Bronchial epithelial cell (primary cell): ENCODE measurements around the gene ANO10. TPM values are rescaled to one million over a fixed set of nuclear protein-coding genes. Genes with fewer than 3 reads are reported as not detected.
"Not testable (repeated sequence)": the region's sequence is repeated elsewhere in the genome, so short reads cannot be mapped to it uniquely, and the experiment has no call there.

ENCODE experiments used
- DNase-seq: peaks from one replicate; pipeline ENCODE4 v3.0.0-alpha.2; 2010; ENCODE audit warnings: low read depth
- FAIRE-seq: peaks from 2 replicates; lab custom pipeline; 2011; peaks lifted over from hg19 to GRCh38; lab: Jason Lieb, UNC
- H3K27me3 ChIP-seq: 2 replicates; pipeline ENCODE4 v1.5.1; 2011; ENCODE audit warnings: low read length; ENCODE audit not compliant: control insufficient read depth, insufficient read depth
- H3K36me3 ChIP-seq: 2 replicates; pipeline ENCODE4 v1.5.1; 2011; ENCODE audit warnings: low read length; ENCODE audit not compliant: control insufficient read depth, insufficient read depth
- H3K4me3 ChIP-seq: 2 replicates; pipeline ENCODE4 v1.5.1; 2011; ENCODE audit warnings: mild to moderate bottlenecking, low read depth, low read length, control low read depth
- total RNA-seq: library from RNA; depleted of rRNA; stranded (reverse); fragments of >200 nt; gene quantifications from 2 replicates; pipeline ENCODE4 v1.2.1, GENCODE V29; 2014
- TF ChIP-seq, protein P1 (sequence below): IDR thresholded peaks from 2 replicates; pipeline ENCODE4 v1.5.1; 2011; ENCODE audit warnings: mild to moderate bottlenecking, moderate library complexity, low read length, control low read depth, inconsistent platforms; ENCODE audit not compliant: insufficient read depth, severe bottlenecking

Gene ANO10
- total RNA-seq, 1 donor from 2014 or later, result 25.8 TPM

DNA sequence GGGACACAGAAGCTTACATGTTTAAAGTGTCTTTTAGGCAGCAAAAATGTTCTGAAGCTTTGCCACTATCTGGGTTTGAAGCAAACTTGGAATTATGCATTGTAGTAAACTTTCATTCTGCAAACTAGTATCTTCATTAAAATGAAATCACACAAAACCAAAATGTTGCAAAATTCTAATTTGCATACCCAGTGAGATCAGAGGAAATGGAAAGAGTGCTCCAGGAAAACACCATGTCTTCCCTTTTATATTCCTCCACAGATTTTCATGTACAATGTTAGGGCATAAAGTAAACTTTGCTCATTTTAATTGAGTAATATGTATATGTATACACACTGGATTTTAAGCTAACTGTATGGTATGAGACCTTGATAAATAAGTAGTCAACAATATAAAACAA lies 23.9 kb downstream of the ANO10 start:
- Histone ChIP-seq H3K4me3 (no peak overlapping the region), H3K36me3 (no peaks in the 10 kb centered on the region), H3K27me3 (no peaks in the 10 kb centered on the region)
- TF ChIP-seq, protein P1, sequence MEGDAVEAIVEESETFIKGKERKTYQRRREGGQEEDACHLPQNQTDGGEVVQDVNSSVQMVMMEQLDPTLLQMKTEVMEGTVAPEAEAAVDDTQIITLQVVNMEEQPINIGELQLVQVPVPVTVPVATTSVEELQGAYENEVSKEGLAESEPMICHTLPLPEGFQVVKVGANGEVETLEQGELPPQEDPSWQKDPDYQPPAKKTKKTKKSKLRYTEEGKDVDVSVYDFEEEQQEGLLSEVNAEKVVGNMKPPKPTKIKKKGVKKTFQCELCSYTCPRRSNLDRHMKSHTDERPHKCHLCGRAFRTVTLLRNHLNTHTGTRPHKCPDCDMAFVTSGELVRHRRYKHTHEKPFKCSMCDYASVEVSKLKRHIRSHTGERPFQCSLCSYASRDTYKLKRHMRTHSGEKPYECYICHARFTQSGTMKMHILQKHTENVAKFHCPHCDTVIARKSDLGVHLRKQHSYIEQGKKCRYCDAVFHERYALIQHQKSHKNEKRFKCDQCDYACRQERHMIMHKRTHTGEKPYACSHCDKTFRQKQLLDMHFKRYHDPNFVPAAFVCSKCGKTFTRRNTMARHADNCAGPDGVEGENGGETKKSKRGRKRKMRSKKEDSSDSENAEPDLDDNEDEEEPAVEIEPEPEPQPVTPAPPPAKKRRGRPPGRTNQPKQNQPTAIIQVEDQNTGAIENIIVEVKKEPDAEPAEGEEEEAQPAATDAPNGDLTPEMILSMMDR, result no peak
- DNase-seq (no peak), FAIRE-seq (no peak)

DNA sequence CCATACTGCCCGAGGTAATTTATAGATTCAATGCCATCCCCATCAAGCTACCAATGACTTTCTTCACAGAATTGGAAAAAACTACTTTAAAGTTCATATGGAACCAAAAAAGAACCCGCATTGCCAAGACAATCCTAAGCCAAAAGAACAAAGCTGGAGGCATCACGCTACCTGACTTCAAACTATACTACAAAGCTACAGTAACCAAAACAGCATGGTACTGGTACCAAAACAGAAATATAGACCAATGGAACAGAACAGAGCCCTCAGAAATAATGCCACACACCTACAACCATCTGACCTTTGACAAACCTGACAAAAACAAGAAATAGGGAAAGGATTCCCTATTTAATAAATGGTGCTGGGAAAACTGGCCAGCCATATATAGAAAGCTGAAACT lies 25.6 kb downstream of the ANO10 start:
- not testable (repeated sequence) for FAIRE-seq, DNase-seq, H3K36me3 ChIP-seq, H3K27me3 ChIP-seq, H3K4me3 ChIP-seq

DNA sequence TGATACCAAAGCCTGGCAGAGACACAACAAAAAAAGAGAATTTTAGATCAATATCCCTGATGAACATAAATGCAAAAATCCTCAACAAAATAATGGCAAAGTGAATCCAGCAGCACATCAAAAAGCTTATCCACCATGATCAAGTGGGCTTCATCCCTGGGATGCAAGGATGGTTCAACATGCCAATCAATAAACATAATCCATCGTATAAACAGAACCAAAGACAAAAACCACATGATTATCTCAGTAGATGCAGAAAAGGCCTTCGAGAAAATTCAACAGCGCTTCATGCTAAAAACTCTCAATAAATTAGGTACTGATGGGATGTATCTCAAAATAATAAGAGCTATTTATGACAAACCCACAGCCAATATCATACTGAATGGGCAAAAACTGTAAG lies 26.5 kb downstream of the ANO10 start:
- H3K27me3 ChIP-seq, H3K36me3 ChIP-seq, FAIRE-seq, DNase-seq, H3K4me3 ChIP-seq: not testable (repeated sequence)

DNA sequence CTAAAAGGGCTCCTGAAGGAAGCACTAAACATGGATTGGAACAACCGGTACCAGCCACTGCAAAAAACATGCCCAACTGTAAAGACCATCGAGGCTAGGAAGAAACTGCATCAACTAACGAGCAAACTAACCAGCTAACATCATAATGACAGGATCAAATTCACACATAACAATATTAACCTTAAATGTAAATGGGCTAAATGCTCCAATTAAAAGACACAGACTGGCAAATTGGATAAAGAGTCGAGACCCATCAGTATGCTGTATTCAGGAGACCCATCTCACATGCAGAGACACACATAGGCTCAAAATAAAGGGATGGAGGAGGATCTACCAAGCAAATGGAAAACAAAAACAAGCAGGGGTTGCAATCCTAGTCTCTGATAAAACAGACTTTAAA lies 28.2 kb downstream of the ANO10 start:
- not testable (repeated sequence) for DNase-seq, H3K36me3 ChIP-seq, H3K27me3 ChIP-seq, FAIRE-seq, H3K4me3 ChIP-seq

DNA sequence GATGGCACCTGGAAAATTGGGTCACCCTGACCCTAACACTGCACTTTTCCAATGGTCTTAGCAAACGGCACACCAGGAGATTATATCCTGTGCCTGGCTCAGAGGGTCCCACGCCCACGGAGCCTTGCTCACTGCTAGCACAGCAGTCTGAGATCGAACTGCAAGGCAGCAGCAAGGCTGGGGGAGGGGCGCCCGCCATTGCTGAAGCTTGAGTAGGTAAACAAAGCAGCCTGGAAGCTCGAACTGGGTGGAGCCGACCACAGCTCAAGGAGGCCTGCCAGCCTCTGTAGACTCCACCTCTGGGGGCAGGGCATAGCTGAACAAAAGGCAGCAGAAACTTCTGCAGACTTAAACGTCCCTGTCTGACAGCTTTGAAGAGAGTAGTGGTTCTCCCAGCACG lies 29.9 kb downstream of the ANO10 start:
- not testable (repeated sequence) for DNase-seq, H3K36me3 ChIP-seq, H3K4me3 ChIP-seq, FAIRE-seq, H3K27me3 ChIP-seq

DNA sequence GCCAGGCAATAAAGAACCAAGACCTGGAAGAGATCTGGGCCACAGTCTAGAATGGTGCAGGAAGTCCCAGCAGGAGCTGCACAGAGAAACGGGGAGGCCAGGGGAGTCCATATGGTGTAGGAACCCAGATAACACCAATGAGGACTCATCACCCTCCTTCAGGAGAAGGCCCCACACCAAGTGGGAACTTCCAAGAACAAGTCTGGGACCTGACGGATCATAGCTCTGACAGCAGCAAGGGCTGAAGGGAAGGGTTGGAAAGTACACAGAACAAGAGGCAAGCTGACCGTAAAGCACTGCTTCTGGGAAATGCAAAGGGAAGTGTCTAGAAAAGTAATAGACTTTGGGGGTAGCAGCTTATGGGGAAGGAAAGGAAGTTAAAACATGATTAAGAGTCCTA lies 34.5 kb downstream of the ANO10 start:
- FAIRE-seq (peak; percentile 23), DNase-seq (no peak)
- Histone ChIP-seq H3K36me3 (peaks cover 2% of the 10 kb centered on the region), H3K4me3 (no peak overlapping the region), H3K27me3 (no peaks in the 10 kb centered on the region)
- TF ChIP-seq, protein P1, result no peak

DNA sequence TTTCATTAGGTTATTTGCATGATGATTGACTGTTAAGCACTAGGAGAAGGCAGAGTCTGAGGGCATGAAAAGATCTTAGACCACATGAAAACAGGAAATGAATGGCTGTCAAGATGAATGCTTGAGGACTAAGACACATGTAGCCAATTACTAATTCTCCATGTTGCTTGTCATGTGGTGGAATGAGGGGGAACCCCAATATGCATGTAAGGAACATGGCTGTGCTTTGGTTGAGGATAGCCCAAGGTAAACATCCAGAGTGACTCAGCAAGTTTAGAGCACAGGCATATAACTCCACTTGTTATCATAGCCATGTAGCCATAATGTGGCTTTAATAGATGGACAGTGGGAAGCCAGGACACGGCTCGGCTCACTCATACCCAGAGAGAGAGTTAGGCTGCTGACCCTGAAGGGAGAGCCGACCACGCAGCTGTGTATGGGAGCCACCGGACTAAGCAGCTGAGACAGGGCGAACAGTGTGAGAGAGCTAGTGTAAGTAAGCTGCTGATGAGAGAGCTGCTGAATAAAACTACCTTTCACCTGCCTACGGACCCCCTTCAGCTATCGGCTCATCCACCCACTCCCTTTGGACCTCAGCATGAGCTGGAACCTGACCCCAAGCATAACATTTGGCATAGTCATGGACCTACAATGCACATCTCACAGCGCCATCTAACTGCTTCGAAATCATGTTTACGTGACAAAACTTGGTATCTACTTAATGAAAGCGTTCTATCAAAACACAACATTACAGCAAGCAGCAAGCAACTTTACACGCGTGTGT lies 37.6 kb downstream of the ANO10 start:
- Histone ChIP-seq H3K4me3 (no peak overlapping the region), H3K36me3 (no peaks in the 10 kb centered on the region), H3K27me3 (no peaks in the 10 kb centered on the region)
- TF ChIP-seq, protein P1, result no peak
- DNase-seq (peak; percentile 11), FAIRE-seq (peak; percentile 66)

DNA sequence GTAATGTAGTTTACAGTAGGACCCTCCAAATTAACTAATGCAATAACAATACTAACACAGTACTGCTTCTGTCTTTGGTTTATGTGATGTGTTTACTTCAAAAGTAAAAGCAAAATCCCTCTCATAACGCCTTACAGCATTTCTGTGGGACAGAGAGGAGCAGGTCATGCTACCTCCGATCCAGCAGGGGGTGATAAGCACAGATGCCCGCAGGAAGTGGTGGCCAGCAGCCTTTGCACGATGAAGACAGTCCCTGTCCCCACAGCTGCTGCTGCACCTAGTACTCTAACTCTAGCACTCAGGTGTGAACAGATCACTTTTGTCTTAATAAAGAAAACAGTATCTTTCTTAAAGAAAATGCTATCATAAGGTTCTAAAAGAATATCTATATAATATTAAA lies 38.3 kb downstream of the ANO10 start:
- TF ChIP-seq, protein P1, result no peak
- Histone ChIP-seq H3K27me3 (no peaks in the 10 kb centered on the region), H3K4me3 (no peak overlapping the region), H3K36me3 (no peaks in the 10 kb centered on the region)
- DNase-seq, result no peak
- FAIRE-seq, result no peak
